Central memory CD4-positive, alpha-beta T cell (primary cell): ENCODE data around the gene RAD51B.
"Not testable (repeated sequence)": the region's sequence is repeated elsewhere in the genome, so short reads cannot be mapped to it uniquely, and the experiment has no call there.

ENCODE experiments used
- DNase-seq: peaks from one replicate; pipeline ENCODE4 v3.0.0; 2022

Gene RAD51B

GRCh38 chr14:68082698-68083291 lies 263.2 kb downstream of the RAD51B start:
- DNase-seq: no peak

- no peak for DNase-seq
Measured at GRCh38 chr14:68084256-68084655, 264.7 kb downstream of the RAD51B start.

- DNase-seq: no peak
Measured at GRCh38 chr14:68085742-68086141, 266.2 kb downstream of the RAD51B start.

GRCh38 chr14:68088451-68088854 lies 268.9 kb downstream of the RAD51B start:
- no peak for DNase-seq

GRCh38 chr14:68089146-68089731 lies 269.7 kb downstream of the RAD51B start:
- DNase-seq: no peak

GRCh38 chr14:68094158-68094557 lies 274.6 kb downstream of the RAD51B start:
- no peak for DNase-seq

- DNase-seq: no peak
Measured at GRCh38 chr14:68094752-68095151, 275.2 kb downstream of the RAD51B start.

GRCh38 chr14:68097727-68098126 lies 278.1 kb downstream of the RAD51B start:
- no peak for DNase-seq

- DNase-seq: no peak
Measured at GRCh38 chr14:68098834-68099233, 279.3 kb downstream of the RAD51B start.

- DNase-seq: no peak
Measured at GRCh38 chr14:68099495-68100045, 280.0 kb downstream of the RAD51B start.

GRCh38 chr14:68101715-68102301 lies 282.2 kb downstream of the RAD51B start:
- DNase-seq: not testable (repeated sequence)

GRCh38 chr14:68103853-68104252 lies 284.3 kb downstream of the RAD51B start:
- no peak for DNase-seq

- no peak for DNase-seq
Measured at GRCh38 chr14:68104518-68104917, 284.9 kb downstream of the RAD51B start.

- DNase-seq: no peak
Measured at GRCh38 chr14:68105816-68106215, 286.2 kb downstream of the RAD51B start.

GRCh38 chr14:68106456-68106855 lies 286.9 kb downstream of the RAD51B start:
- DNase-seq: no peak

GRCh38 chr14:68106905-68107304 lies 287.3 kb downstream of the RAD51B start:
- DNase-seq: no peak

GRCh38 chr14:68109132-68109900 lies 289.7 kb downstream of the RAD51B start:
- no peak for DNase-seq

GRCh38 chr14:68111097-68111852 lies 291.7 kb downstream of the RAD51B start:
- DNase-seq: no peak

- DNase-seq: no peak
Measured at GRCh38 chr14:68111853-68112270, 292.3 kb downstream of the RAD51B start.

- DNase-seq: no peak
Measured at GRCh38 chr14:68112442-68112841, 292.9 kb downstream of the RAD51B start.

- no peak for DNase-seq
Measured at GRCh38 chr14:68113343-68113930, 293.9 kb downstream of the RAD51B start.

- DNase-seq: not testable (repeated sequence)
Measured at GRCh38 chr14:68115952-68116351, 296.4 kb downstream of the RAD51B start.
